ENCODE data around the gene MIEF2. TPM values are rescaled to one million over a fixed set of nuclear protein-coding genes. Genes with fewer than 3 reads are reported as not detected.

MIEF2 gene
- polyA plus RNA-seq, 2 of the 4 experiments (the other 2 are of a cell fraction), result 3.7 to 8.5 TPM

GRCh38 chr17:18314731-18315561 is 54.5 kb downstream of the MIEF2 start, which contains the start of the genes SMCR8 and TOP3A:
Gene SMCR8 (plus strand): TSS chr17:18315293. CDS start chr17:18315790, 497 bp downstream.
Gene TOP3A (minus strand): TSS chr17:18314994. CDS start chr17:18314778, 216 bp downstream.
- Histone ChIP-seq H3K27ac (peak within 1 kb of the TSS; percentile 88 to 90), H3K4me1 (peaks cover 39% of the 10 kb centered on the region; the same call in 2 of the 3 replicates), H3K9me3 (no peaks in the 10 kb centered on the region), H3K4me2 (peak within 1 kb of the TSS; percentile 95), H3K4me3 (peak within 1 kb of the TSS; percentile 82)
- under 1% methylated on average over 62 of the region's 78 CpGs for WGBS (ENCODE audit: missing lambda C conversion rate)
- FAIRE-seq (peak; percentile 83), DNase-seq (ENCODE audit: low read depth in 1 of 2, low spot score in 1 of 2) (peak; percentile 88 to 99), ATAC-seq (peak; percentile 95 to 96)
- ChIA-PET CTCF (interaction anchor here (0.7 to 0.9 kb wide), 2 partner anchors 94 to 97 kb away, joined by 3 read pairs; no protein-coding TSS in a partner anchor), POLR2A (interaction anchor here (0.7 to 1.6 kb wide), 6 partner anchors 8 to 132 kb away, joined by 3 to 5 read pairs (median 3); partner anchors contain the start of genes ALKBH5 and MIEF2)
- TF ChIP-seq RAD21 (conservative IDR thresholded peaks at IDR 0.05 in 1 of 2, IDR thresholded peaks at IDR 0.05 in 1 of 2) (no peak; a peak in 1 of 5 replicates), PBX3 (IDR thresholded peaks at IDR 0.05) (no peak), JUN (IDR thresholded peaks at IDR 0.05) (peak; percentile 87 to 91; a peak in 4 of 5 replicates), CEBPB (IDR thresholded peaks at IDR 0.05) (peak in 1 of 2 experiments; percentile 23; a peak in 1 of 4 replicates), HEYL (CRISPR knock-in tag; IDR thresholded peaks at IDR 0.05) (no peak), SREBF2 (IDR thresholded peaks at IDR 0.05) (no peak), HOXB13 (CRISPR knock-in tag; IDR thresholded peaks at IDR 0.05; ENCODE audit: low read depth) (0 out of 2 replicates have a peak, but pooled peaks have one; percentile 16), ZFP36 (IDR thresholded peaks at IDR 0.05; ENCODE audit: borderline replicate concordance, partially characterized antibody) (no peak), CTCF (IDR thresholded peaks at IDR 0.05) (no peak), ATOH8 (CRISPR knock-in tag; IDR thresholded peaks at IDR 0.05; ENCODE audit: low read depth) (no peak), RFX5 (IDR thresholded peaks at IDR 0.05) (0 out of 2 replicates have a peak, but pooled peaks have one; percentile 28), EHMT2 (IDR thresholded peaks at IDR 0.05; ENCODE audit: low read depth) (no peak), EHF (CRISPR knock-in tag; IDR thresholded peaks at IDR 0.05) (no peak), E2F6 (IDR thresholded peaks at IDR 0.05; ENCODE audit: borderline replicate concordance, low read depth) (peak; percentile 96), RCOR1 (IDR thresholded peaks at IDR 0.05; ENCODE audit: low read depth, low read length) (no peak), CBX8 (IDR thresholded peaks at IDR 0.05) (no peak), BHLHE40 (IDR thresholded peaks at IDR 0.05; ENCODE audit: low read depth, low read length) (peak; percentile 40; the same call in 1 of the 2 replicates), BCL3 (IDR thresholded peaks at IDR 0.05) (peak; percentile 64; the same call in 2 of the 3 replicates), POLR2A (IDR thresholded peaks at IDR 0.05; ENCODE audit: low read length) (peak; percentile 90), FOSB (CRISPR knock-in tag; IDR thresholded peaks at IDR 0.05) (no peak), HDAC2 (IDR thresholded peaks at IDR 0.05) (peak; percentile 100), HOXA7 (CRISPR knock-in tag; IDR thresholded peaks at IDR 0.05) (no peak), ESRRA (IDR thresholded peaks at IDR 0.05; ENCODE audit: borderline replicate concordance, low read length) (no peak), ZC3H11A (IDR thresholded peaks at IDR 0.05) (no peak), KDM1A (IDR thresholded peaks at IDR 0.05; ENCODE audit: low read depth) (no peak), TP53 (CRISPR knock-in tag; IDR thresholded peaks at IDR 0.05) (no peak), HOXB5 (CRISPR knock-in tag; IDR thresholded peaks at IDR 0.05) (no peak), POLR2AphosphoS2 (conservative IDR thresholded peaks at IDR 0.05; ENCODE audit: low read length) (no peak), PHF8 (IDR thresholded peaks at IDR 0.05; ENCODE audit: borderline replicate concordance, low read depth) (peak; percentile 84; the same call in 1 of the 2 replicates), USF2 (IDR thresholded peaks at IDR 0.05) (peak; percentile 99), RNF2 (IDR thresholded peaks at IDR 0.05; ENCODE audit: borderline replicate concordance, low read depth) (no peak), EP300 (IDR thresholded peaks at IDR 0.05) (no peak)

Measured in A549 (cell line).